WTC11 (cell line): Measurements from ENCODE around the gene CD2. TPM values are rescaled to one million over a fixed set of nuclear protein-coding genes. Genes with fewer than 3 reads are reported as not detected.

Experiments
- ATAC-seq: fragments of 200-7000 bp; cut with Tn5 transposase; 2 replicates; pipeline ENCODE4 v1.10.0; 2021; ENCODE audit warnings: mild to moderate bottlenecking, moderate library complexity
- CTCF ChIA-PET: fragments of 300-600 bp; sonication (Branson Sonifier 250); formaldehyde crosslinking; loops from one replicate; lab custom pipeline; 2021; ENCODE audit warnings: antibody characterized with exemption; lab: Charles Lee
- POLR2A ChIA-PET: fragments of 350-600 bp; sonication (Branson Sonifier 250); formaldehyde crosslinking; loops from one replicate; lab custom pipeline; 2021; ENCODE audit warnings: antibody characterized with exemption; lab: Charles Lee
- DNase-seq: peaks from one replicate; pipeline ENCODE4 v3.0.0; 2021; ENCODE audit warnings: low spot score
- H3K27ac Mint-ChIP-seq: 2 replicates; pipeline ENCODE4 v1.8.0; 2021; ENCODE audit warnings: mixed read lengths
- H3K27me3 Mint-ChIP-seq: 2 replicates; pipeline ENCODE4 v1.8.0; 2021; ENCODE audit warnings: low read depth, mild to moderate bottlenecking, moderate library complexity, mixed read lengths
- H3K36me3 Mint-ChIP-seq: 2 replicates; pipeline ENCODE4 v1.8.0; 2021; ENCODE audit warnings: mixed read lengths
- H3K4me1 Mint-ChIP-seq: 2 replicates; pipeline ENCODE4 v1.8.0; 2022; ENCODE audit warnings: mixed read lengths
- H3K4me3 Mint-ChIP-seq: 2 replicates; pipeline ENCODE4 v1.8.0; 2021; ENCODE audit warnings: mild to moderate bottlenecking, moderate library complexity, mixed read lengths
- H3K9me3 Mint-ChIP-seq: 2 replicates; pipeline ENCODE4 v1.8.0; 2021; ENCODE audit warnings: mixed read lengths
- CBFB ChIP-seq: sonication (generic); formaldehyde crosslinking; IDR thresholded peaks from 2 replicates; pipeline ENCODE4 v1.8.1; 2022; ENCODE audit warnings: mild to moderate bottlenecking, low read depth, missing genetic modification reagents
- CREB1 ChIP-seq: sonication (generic); formaldehyde crosslinking; IDR thresholded peaks from 2 replicates; pipeline ENCODE4 v1.8.0; 2023; ENCODE audit warnings: mild to moderate bottlenecking, missing genetic modification reagents
- CREM ChIP-seq: sonication (generic); formaldehyde crosslinking; IDR thresholded peaks from 2 replicates; pipeline ENCODE4 v1.8.1; 2022; ENCODE audit warnings: mild to moderate bottlenecking, missing genetic modification reagents, moderate library complexity
- E2F4 ChIP-seq: sonication (generic); formaldehyde crosslinking; IDR thresholded peaks from 2 replicates; pipeline ENCODE4 v1.8.1; 2022; ENCODE audit warnings: low read depth, mild to moderate bottlenecking, moderate library complexity, missing genetic modification reagents, borderline replicate concordance
- FOXP4 ChIP-seq: sonication (generic); formaldehyde crosslinking; IDR thresholded peaks from 2 replicates; pipeline ENCODE4 v1.8.0; 2022; ENCODE audit warnings: mild to moderate bottlenecking, missing genetic modification reagents
- GABPB1 ChIP-seq: sonication (generic); formaldehyde crosslinking; IDR thresholded peaks from 2 replicates; pipeline ENCODE4 v1.8.1; 2023; ENCODE audit warnings: mild to moderate bottlenecking, missing genetic modification reagents
- IRF1 ChIP-seq: sonication (generic); formaldehyde crosslinking; IDR thresholded peaks from 2 replicates; pipeline ENCODE4 v1.8.0; 2023; ENCODE audit warnings: missing genetic modification reagents
- MXD4 ChIP-seq: fragments of 250-450 bp; sonication (Bioruptor Pico); IDR thresholded peaks from 2 replicates; pipeline ENCODE4 v1.8.0; 2021; ENCODE audit warnings: mild to moderate bottlenecking, moderate library complexity, borderline replicate concordance
- NR2C2 ChIP-seq: sonication (generic); formaldehyde crosslinking; IDR thresholded peaks from 2 replicates; pipeline ENCODE4 v1.8.0; 2022; ENCODE audit warnings: mild to moderate bottlenecking, missing genetic modification reagents
- SP1 ChIP-seq: sonication (generic); formaldehyde crosslinking; conservative IDR thresholded peaks from 2 replicates; pipeline ENCODE4 v1.8.1; 2022; ENCODE audit warnings: missing genetic modification reagents
- TEAD1 ChIP-seq: sonication (generic); formaldehyde crosslinking; IDR thresholded peaks from 2 replicates; pipeline ENCODE4 v1.8.0; 2022; ENCODE audit warnings: mild to moderate bottlenecking, missing genetic modification reagents
- TEAD4 ChIP-seq: sonication (generic); formaldehyde crosslinking; IDR thresholded peaks from 2 replicates; pipeline ENCODE4 v1.8.0; 2022; ENCODE audit warnings: mild to moderate bottlenecking, missing genetic modification reagents
- ZNF121 ChIP-seq: sonication (generic); formaldehyde crosslinking; IDR thresholded peaks from 2 replicates; pipeline ENCODE4 v1.8.0; 2023; ENCODE audit warnings: missing genetic modification reagents
- ZNF219 ChIP-seq: sonication (generic); formaldehyde crosslinking; IDR thresholded peaks from 2 replicates; pipeline ENCODE4 v1.8.0; 2023; ENCODE audit warnings: missing genetic modification reagents, mild to moderate bottlenecking, borderline replicate concordance
- ZNF232 ChIP-seq: sonication (generic); formaldehyde crosslinking; IDR thresholded peaks from 2 replicates; pipeline ENCODE4 v1.8.0; 2022; ENCODE audit warnings: mild to moderate bottlenecking, missing genetic modification reagents
- ZNF263 ChIP-seq: sonication (generic); formaldehyde crosslinking; IDR thresholded peaks from 2 replicates; pipeline ENCODE4 v1.8.1; 2022; ENCODE audit warnings: low read depth, mild to moderate bottlenecking, moderate library complexity, missing genetic modification reagents
- total RNA-seq: library from RNA; stranded (reverse); gene quantifications from 3 replicates; pipeline ENCODE4 v1.2.3, GENCODE V29; 2021
- TF ChIP-seq, protein P1 (sequence below): sonication (generic); formaldehyde crosslinking; IDR thresholded peaks from 2 replicates; pipeline ENCODE4 v1.8.0; 2023; ENCODE audit warnings: mild to moderate bottlenecking, missing genetic modification reagents

CD2 gene
- total RNA-seq, 1 experiment from 2014 or later: 0.13 TPM

GRCh38 chr1:116706841-116707240, 47.4 kb upstream of the CD2 start:
- ChIA-PET CTCF (no interaction called here), POLR2A (no interaction called here)
- Mint-ChIP-seq H3K36me3 (peaks cover 17% of the 10 kb centered on the region), H3K9me3 (peaks cover 24% of the 10 kb centered on the region), H3K27me3 (no peaks in the 10 kb centered on the region), H3K4me1 (peaks cover 34% of the 10 kb centered on the region), H3K27ac (no peak overlapping the region), H3K4me3 (no peak overlapping the region)
- ATAC-seq: no peak
- TF ChIP-seq E2F4 (CRISPR knock-in tag) (no peak), GABPB1 (CRISPR knock-in tag) (no peak), CREB1 (CRISPR knock-in tag) (no peak), ZNF232 (CRISPR knock-in tag) (no peak)
- TF ChIP-seq, protein P1, sequence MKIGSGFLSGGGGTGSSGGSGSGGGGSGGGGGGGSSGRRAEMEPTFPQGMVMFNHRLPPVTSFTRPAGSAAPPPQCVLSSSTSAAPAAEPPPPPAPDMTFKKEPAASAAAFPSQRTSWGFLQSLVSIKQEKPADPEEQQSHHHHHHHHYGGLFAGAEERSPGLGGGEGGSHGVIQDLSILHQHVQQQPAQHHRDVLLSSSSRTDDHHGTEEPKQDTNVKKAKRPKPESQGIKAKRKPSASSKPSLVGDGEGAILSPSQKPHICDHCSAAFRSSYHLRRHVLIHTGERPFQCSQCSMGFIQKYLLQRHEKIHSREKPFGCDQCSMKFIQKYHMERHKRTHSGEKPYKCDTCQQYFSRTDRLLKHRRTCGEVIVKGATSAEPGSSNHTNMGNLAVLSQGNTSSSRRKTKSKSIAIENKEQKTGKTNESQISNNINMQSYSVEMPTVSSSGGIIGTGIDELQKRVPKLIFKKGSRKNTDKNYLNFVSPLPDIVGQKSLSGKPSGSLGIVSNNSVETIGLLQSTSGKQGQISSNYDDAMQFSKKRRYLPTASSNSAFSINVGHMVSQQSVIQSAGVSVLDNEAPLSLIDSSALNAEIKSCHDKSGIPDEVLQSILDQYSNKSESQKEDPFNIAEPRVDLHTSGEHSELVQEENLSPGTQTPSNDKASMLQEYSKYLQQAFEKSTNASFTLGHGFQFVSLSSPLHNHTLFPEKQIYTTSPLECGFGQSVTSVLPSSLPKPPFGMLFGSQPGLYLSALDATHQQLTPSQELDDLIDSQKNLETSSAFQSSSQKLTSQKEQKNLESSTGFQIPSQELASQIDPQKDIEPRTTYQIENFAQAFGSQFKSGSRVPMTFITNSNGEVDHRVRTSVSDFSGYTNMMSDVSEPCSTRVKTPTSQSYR (CRISPR knock-in tag): no peak
- TF ChIP-seq, all 79 proteins: peak for 0
- DNase-seq: no peak

- DNase-seq: no peak
- Mint-ChIP-seq H3K27ac (no peak overlapping the region), H3K4me1 (peaks cover 50% of the 10 kb centered on the region), H3K27me3 (no peaks in the 10 kb centered on the region), H3K9me3 (peaks cover 20% of the 10 kb centered on the region), H3K4me3 (no peak overlapping the region), H3K36me3 (peaks cover 14% of the 10 kb centered on the region)
- CTCF ChIA-PET: interaction anchor here (0.6 to 1.1 kb wide), 2 partner anchors 17 to 26 kb away, joined by 3 read pairs; no protein-coding TSS in a partner anchor
- no peak for TF ChIP-seq CBFB
- TF ChIP-seq TEAD1: no peak
- no peak for TF ChIP-seq ZNF121 (CRISPR knock-in tag)
- TF ChIP-seq ZNF232 (CRISPR knock-in tag): no peak
- no peak for TF ChIP-seq ZNF263 (CRISPR knock-in tag)
- no peak for TF ChIP-seq ZNF219 (CRISPR knock-in tag)
- TF ChIP-seq FOXP4 (CRISPR knock-in tag): no peak
- no peak for TF ChIP-seq MXD4 (CRISPR knock-in tag)
- no peak for TF ChIP-seq NR2C2 (CRISPR knock-in tag)
- TF ChIP-seq CREM (CRISPR knock-in tag): no peak
- no peak for TF ChIP-seq SP1 (CRISPR knock-in tag)
- no peak for TF ChIP-seq TEAD4 (CRISPR knock-in tag)
- no peak for TF ChIP-seq IRF1 (CRISPR knock-in tag)
- POLR2A ChIA-PET: no interaction called here
- ATAC-seq: no peak
These were observed 45.9 kb upstream of the CD2 start for GRCh38 chr1:116708255-116708900.
